ENCODE data around the gene BCL3. TPM values are rescaled to one million over a fixed set of nuclear protein-coding genes. Genes with fewer than 3 reads are reported as not detected.
A peak's percentile ranks its signal among the peaks of the same experiment; 100 is the strongest.

The BCL3 gene
- total and polyA plus RNA-seq, 2 of the 4 experiments (the other 2 are of a cell fraction): 1.6 to 26.0 TPM

DNA sequence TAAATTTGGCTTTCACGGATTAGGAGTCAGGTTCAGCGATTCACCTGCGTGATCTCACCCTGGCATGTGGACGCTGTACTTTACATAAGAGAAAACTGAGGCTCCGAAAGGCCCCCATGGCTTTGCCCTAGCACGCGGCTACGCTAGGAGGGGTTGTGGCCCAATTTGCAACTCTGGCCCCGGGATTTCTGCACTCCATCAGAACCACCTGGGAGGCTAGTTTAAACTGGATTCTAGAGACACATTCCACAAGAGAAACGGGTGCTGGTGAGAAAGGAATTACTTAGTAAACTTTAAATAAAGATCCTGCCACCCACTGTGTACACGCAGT is 6.2 kb downstream of the BCL3 start:
- H2AK5ac ChIP-seq (ENCODE audit: low read depth, low read length): peak overlapping the region; percentile 91
- H3K23ac ChIP-seq (ENCODE audit: low read depth, low read length): peak overlapping the region; percentile 93; the same call in 1 of the 2 replicates
- peak overlapping the region; percentile 64 for H2BK5ac ChIP-seq (ENCODE audit: low read depth, low read length, poor library complexity, severe bottlenecking)
- TF ChIP-seq BHLHE40 (IDR thresholded peaks at IDR 0.05; ENCODE audit: low read depth, low read length): no peak
- TF ChIP-seq, protein P1, sequence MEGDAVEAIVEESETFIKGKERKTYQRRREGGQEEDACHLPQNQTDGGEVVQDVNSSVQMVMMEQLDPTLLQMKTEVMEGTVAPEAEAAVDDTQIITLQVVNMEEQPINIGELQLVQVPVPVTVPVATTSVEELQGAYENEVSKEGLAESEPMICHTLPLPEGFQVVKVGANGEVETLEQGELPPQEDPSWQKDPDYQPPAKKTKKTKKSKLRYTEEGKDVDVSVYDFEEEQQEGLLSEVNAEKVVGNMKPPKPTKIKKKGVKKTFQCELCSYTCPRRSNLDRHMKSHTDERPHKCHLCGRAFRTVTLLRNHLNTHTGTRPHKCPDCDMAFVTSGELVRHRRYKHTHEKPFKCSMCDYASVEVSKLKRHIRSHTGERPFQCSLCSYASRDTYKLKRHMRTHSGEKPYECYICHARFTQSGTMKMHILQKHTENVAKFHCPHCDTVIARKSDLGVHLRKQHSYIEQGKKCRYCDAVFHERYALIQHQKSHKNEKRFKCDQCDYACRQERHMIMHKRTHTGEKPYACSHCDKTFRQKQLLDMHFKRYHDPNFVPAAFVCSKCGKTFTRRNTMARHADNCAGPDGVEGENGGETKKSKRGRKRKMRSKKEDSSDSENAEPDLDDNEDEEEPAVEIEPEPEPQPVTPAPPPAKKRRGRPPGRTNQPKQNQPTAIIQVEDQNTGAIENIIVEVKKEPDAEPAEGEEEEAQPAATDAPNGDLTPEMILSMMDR (conservative IDR thresholded peaks at IDR 0.05; ENCODE audit: low read depth, low read length): no peak
- TF ChIP-seq NFE2L2 (IDR thresholded peaks at IDR 0.05; ENCODE audit: low read depth, low read length): no peak
- TF ChIP-seq, protein P2, sequence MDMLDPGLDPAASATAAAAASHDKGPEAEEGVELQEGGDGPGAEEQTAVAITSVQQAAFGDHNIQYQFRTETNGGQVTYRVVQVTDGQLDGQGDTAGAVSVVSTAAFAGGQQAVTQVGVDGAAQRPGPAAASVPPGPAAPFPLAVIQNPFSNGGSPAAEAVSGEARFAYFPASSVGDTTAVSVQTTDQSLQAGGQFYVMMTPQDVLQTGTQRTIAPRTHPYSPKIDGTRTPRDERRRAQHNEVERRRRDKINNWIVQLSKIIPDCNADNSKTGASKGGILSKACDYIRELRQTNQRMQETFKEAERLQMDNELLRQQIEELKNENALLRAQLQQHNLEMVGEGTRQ (IDR thresholded peaks at IDR 0.05; ENCODE audit: low read depth, low read length): no peak
- TF ChIP-seq CEBPB (IDR thresholded peaks at IDR 0.05; ENCODE audit: low read depth, low read length): no peak
- TF ChIP-seq POLR2A (IDR thresholded peaks at IDR 0.05; ENCODE audit: low read depth, low read length): no peak
- no peak for TF ChIP-seq MAFK (IDR thresholded peaks at IDR 0.05; ENCODE audit: low read depth, low read length)
- no peak for TF ChIP-seq FOS (IDR thresholded peaks at IDR 0.05; ENCODE audit: low read depth, low read length)
- no peak for TF ChIP-seq RFX5 (IDR thresholded peaks at IDR 0.05; ENCODE audit: low read depth, low read length)
- no peak for TF ChIP-seq SMC3 (IDR thresholded peaks at IDR 0.05; ENCODE audit: low read depth, low read length)
- TF ChIP-seq RCOR1 (IDR thresholded peaks at IDR 0.05; ENCODE audit: insufficient replicate concordance, low read length): no peak
- no peak for TF ChIP-seq ELK1 (IDR thresholded peaks at IDR 0.05; ENCODE audit: borderline replicate concordance, low read depth, low read length)
- TF ChIP-seq MAZ (IDR thresholded peaks at IDR 0.05; ENCODE audit: borderline replicate concordance, low read depth, low read length): no peak
- TF ChIP-seq CHD1 (IDR thresholded peaks at IDR 0.05; ENCODE audit: low read depth, low read length): no peak
- TF ChIP-seq MXI1 (IDR thresholded peaks at IDR 0.05; ENCODE audit: borderline replicate concordance, low read depth, low read length): no peak
- no peak for TF ChIP-seq RAD21 (IDR thresholded peaks at IDR 0.05; ENCODE audit: low read length)
- peaks cover 27 to 77% of the 10 kb centered on the region in 2 experiments for H3K79me1 ChIP-seq (ENCODE audit: low read depth in 1 of 2, low read length in 2 of 2)
- peak overlapping the region; percentile 68 for H3K18ac ChIP-seq (ENCODE audit: low read depth, low read length)
- H3K56ac ChIP-seq (ENCODE audit: extremely low read depth, insufficient read depth, low read length): peak overlapping the region; percentile 42; the same call in 1 of the 2 replicates
- H2BK15ac ChIP-seq (ENCODE audit: low read depth, low read length): peak overlapping the region; percentile 52; the same call in 1 of the 3 replicates
- H2BK120ac ChIP-seq (ENCODE audit: low read depth, low read length): peak overlapping the region; percentile 29
- peaks cover 57% of the 10 kb centered on the region for H3K4me1 ChIP-seq (ENCODE audit: control insufficient read depth, insufficient read depth, low read length)
- H2BK20ac ChIP-seq (ENCODE audit: low read depth, low read length): peak overlapping the region; percentile 82
- no peak overlapping the region for H3K4me3 ChIP-seq (ENCODE audit: insufficient read depth, low read depth, low read length)
- BruUV-seq (replicated peaks): no TSS peak
- dilution Hi-C loops (cut with HindIII; ENCODE audit: low sequenced_read_pairs, unreplicated experiment): no loop called here
- H4K20me1 ChIP-seq (ENCODE audit: insufficient read depth, low read length): peaks cover 36% of the 10 kb centered on the region
- in situ Hi-C loops (cut with MboI; ENCODE audit: low sequenced_read_pairs): no loop called here
- H4K91ac ChIP-seq (ENCODE audit: insufficient read depth, low read depth, low read length): peak overlapping the region; percentile 78
- H3K9ac ChIP-seq (ENCODE audit: low read depth, low read length): peak overlapping the region; percentile 66
- H3K36me3 ChIP-seq (ENCODE audit: control insufficient read depth, insufficient read depth, low read length): peaks cover 61% of the 10 kb centered on the region
- 48% methylated on average over 4 of the region's 11 CpGs; no CpG with 5 or more reads in 1 of the 2 experiments for WGBS, 2 experiments (ENCODE audit: extremely low coverage in 2 of 2, insufficient read length in 1 of 2)
- H4K5ac ChIP-seq (ENCODE audit: low read depth, low read length): peak overlapping the region; percentile 71
- intact Hi-C loops (cut with micrococcal nuclease): loop anchor here (5.0 kb wide), 1 partner anchor 32 kb away; no protein-coding TSS in a partner anchor
- peak overlapping the region; percentile 73 for H3K27ac ChIP-seq (ENCODE audit: insufficient read depth, low read length)
- DNase-seq (no peak), ATAC-seq (ENCODE audit: low read depth) (no peak)
- POLR2A ChIA-PET (ENCODE audit: unreplicated experiment): interaction anchor here (0.6 kb wide), 1 partner anchor 38 kb away, joined by 8 read pairs; no protein-coding TSS in a partner anchor
- H3K9me1 ChIP-seq (ENCODE audit: insufficient read depth, low read length): peaks cover 16% of the 10 kb centered on the region
- no peaks in the 10 kb centered on the region for H3K27me3 ChIP-seq (ENCODE audit: control insufficient read depth, insufficient read depth, low read length)
- CTCF ChIA-PET: interaction anchor here (1.4 kb wide), 1 partner anchor 30 kb away, joined by 4 read pairs; no protein-coding TSS in a partner anchor
- H3K4me2 ChIP-seq (ENCODE audit: low read depth, low read length): peak overlapping the region; percentile 67
- H4K8ac ChIP-seq (ENCODE audit: low read depth in 2 of 2, low read length in 2 of 2): peak overlapping the region; percentile 49 to 92
- H3K4ac ChIP-seq (ENCODE audit: low read depth, low read length): peak overlapping the region; percentile 78
- peak overlapping the region; percentile 67 for H3K14ac ChIP-seq (replicated peaks; ENCODE audit: low read depth, low read length)
- H3K9me3 ChIP-seq (ENCODE audit: control insufficient read depth, insufficient read depth, low read length): no peaks in the 10 kb centered on the region
- peak overlapping the region; percentile 38 for H2AK9ac ChIP-seq (replicated peaks; ENCODE audit: low read depth, low read length, poor library complexity)
- H2AFZ ChIP-seq (replicated peaks; ENCODE audit: low read length, poor library complexity): no peak overlapping the region
